Measurements from ENCODE around the gene CNR2.

The CNR2 gene

DNA sequence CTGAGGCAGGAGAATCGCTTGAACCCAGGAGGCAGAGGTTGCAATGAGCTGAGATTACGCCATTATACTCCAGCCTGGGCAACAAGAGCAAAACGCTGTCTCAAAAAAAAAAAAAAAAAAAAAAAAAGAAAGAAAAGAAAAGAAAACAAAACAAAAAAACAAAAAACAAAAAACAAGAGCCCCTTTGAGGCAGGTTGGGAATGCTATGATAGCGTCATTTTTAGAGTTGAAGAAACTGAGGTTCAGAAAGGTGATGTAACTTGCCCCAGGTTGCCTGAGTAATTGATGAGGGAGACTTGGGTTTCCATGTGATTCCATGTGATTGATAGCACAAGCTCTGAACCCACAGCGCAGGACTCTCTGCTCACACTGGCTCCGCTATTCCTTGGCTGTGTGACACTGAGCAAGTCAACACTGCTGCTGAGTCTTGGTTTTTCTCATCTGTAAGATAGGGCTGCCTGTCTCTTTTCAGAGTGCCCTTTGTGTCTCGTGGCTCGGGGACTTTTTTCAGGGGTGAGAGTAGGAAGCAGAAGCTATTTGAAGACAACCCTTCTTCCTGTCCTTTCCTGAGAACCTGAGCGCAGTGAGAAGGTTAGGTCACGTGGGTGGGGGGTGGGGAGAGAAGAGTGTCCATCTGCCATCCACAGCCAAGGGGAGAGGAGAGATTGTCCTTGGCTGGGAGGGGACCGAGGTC is 2.5 kb downstream of the CNR2 start:
- POLR2A ChIA-PET = no interaction called here
- CTCF ChIA-PET = interaction anchor here (0.9 to 1.2 kb wide), 4 partner anchors 20 to 113 kb away, joined by 3 to 4 read pairs (median 4); no protein-coding TSS in a partner anchor
- no peaks in the 10 kb centered on the region for H3K4me1 ChIP-seq (ENCODE audit: control insufficient read depth, insufficient read depth, low read length)
- no peaks in the 10 kb centered on the region for H3K36me3 ChIP-seq (ENCODE audit: control insufficient read depth in 2 of 2, insufficient read depth in 1 of 2, low read length in 2 of 2)
- no peaks in the 10 kb centered on the region for H3K9me3 ChIP-seq (ENCODE audit: control insufficient read depth, insufficient read depth, low read depth, low read length)
- H3K4me3 ChIP-seq (ENCODE audit: low read depth, low read length) = no peak overlapping the region
- TF ChIP-seq ZBTB48 (tag by site-specific recombination; IDR thresholded peaks at IDR 0.05) = no peak
- no peak for TF ChIP-seq ZNF580 (tag by site-specific recombination; IDR thresholded peaks at IDR 0.05)
- TF ChIP-seq ZNF362 (tag by site-specific recombination; IDR thresholded peaks at IDR 0.05) = peak; percentile 25; the same call in 1 of the 2 replicates
- no peak overlapping the region for H3K27ac ChIP-seq (ENCODE audit: extremely low read depth, low read depth, low read length)

- no peaks in the 10 kb centered on the region for H3K9me3 ChIP-seq (ENCODE audit: control insufficient read depth, insufficient read depth, low read depth, low read length)
- no peak for TF ChIP-seq ZNF112 (tag by site-specific recombination; IDR thresholded peaks at IDR 0.05)
- TF ChIP-seq ZNF664 (tag by site-specific recombination; IDR thresholded peaks at IDR 0.05) = no peak
- POLR2A ChIA-PET = interaction anchor here (0.6 kb wide), 1 partner anchor 116 kb away, joined by 3 read pairs; no protein-coding TSS in a partner anchor
- H3K27ac ChIP-seq (ENCODE audit: extremely low read depth, low read depth, low read length) = no peak overlapping the region
- H3K4me3 ChIP-seq (ENCODE audit: low read depth, low read length) = no peak overlapping the region
- no peaks in the 10 kb centered on the region for H3K36me3 ChIP-seq (ENCODE audit: control insufficient read depth in 2 of 2, insufficient read depth in 1 of 2, low read length in 2 of 2)
- no peaks in the 10 kb centered on the region for H3K4me1 ChIP-seq (ENCODE audit: control insufficient read depth, insufficient read depth, low read length)
- CTCF ChIA-PET = interaction anchor here (0.7 to 1.2 kb wide), 3 partner anchors 13 to 112 kb away, joined by 4 read pairs; no protein-coding TSS in a partner anchor
Measured at GRCh38 chr1:23910144-23910543, 3.0 kb downstream of the CNR2 start.

GRCh38 chr1:23909412-23909811 is 3.8 kb downstream of the CNR2 start:
- TF ChIP-seq KLF7 (tag by site-specific recombination; IDR thresholded peaks at IDR 0.05; ENCODE audit: borderline replicate concordance) = no peak
- no peak for TF ChIP-seq ZNF155 (tag by site-specific recombination; IDR thresholded peaks at IDR 0.05)
- ChIA-PET POLR2A (no interaction called here), CTCF (interaction anchor here (0.9 kb wide), 1 partner anchor 111 kb away, joined by 4 read pairs; no protein-coding TSS in a partner anchor)
- H3K4me3 ChIP-seq (ENCODE audit: low read depth, low read length) = no peak overlapping the region
- no peaks in the 10 kb centered on the region for H3K4me1 ChIP-seq (ENCODE audit: control insufficient read depth, insufficient read depth, low read length)
- H3K27ac ChIP-seq (ENCODE audit: extremely low read depth, low read depth, low read length) = no peak overlapping the region
- H3K9me3 ChIP-seq (ENCODE audit: control insufficient read depth, insufficient read depth, low read depth, low read length) = no peaks in the 10 kb centered on the region
- no peaks in the 10 kb centered on the region for H3K36me3 ChIP-seq (ENCODE audit: control insufficient read depth in 2 of 2, insufficient read depth in 1 of 2, low read length in 2 of 2)

- H3K4me1 ChIP-seq (ENCODE audit: control insufficient read depth, insufficient read depth, low read length) = no peaks in the 10 kb centered on the region
- POLR2A ChIA-PET = interaction anchor here (0.6 kb wide), 1 partner anchor 65 kb away, joined by 4 read pairs; no protein-coding TSS in a partner anchor
- no peaks in the 10 kb centered on the region for H3K36me3 ChIP-seq (ENCODE audit: control insufficient read depth in 2 of 2, insufficient read depth in 1 of 2, low read length in 2 of 2)
- no peaks in the 10 kb centered on the region for H3K9me3 ChIP-seq (ENCODE audit: control insufficient read depth, insufficient read depth, low read depth, low read length)
- no peak overlapping the region for H3K4me3 ChIP-seq (ENCODE audit: low read depth, low read length)
- TF ChIP-seq TRIM28 (IDR thresholded peaks at IDR 0.05; ENCODE audit: borderline replicate concordance, low read length) (no peak), AEBP2 (tag by site-specific recombination; IDR thresholded peaks at IDR 0.05; ENCODE audit: borderline replicate concordance) (no peak)
- TF ChIP-seq, protein P1, sequence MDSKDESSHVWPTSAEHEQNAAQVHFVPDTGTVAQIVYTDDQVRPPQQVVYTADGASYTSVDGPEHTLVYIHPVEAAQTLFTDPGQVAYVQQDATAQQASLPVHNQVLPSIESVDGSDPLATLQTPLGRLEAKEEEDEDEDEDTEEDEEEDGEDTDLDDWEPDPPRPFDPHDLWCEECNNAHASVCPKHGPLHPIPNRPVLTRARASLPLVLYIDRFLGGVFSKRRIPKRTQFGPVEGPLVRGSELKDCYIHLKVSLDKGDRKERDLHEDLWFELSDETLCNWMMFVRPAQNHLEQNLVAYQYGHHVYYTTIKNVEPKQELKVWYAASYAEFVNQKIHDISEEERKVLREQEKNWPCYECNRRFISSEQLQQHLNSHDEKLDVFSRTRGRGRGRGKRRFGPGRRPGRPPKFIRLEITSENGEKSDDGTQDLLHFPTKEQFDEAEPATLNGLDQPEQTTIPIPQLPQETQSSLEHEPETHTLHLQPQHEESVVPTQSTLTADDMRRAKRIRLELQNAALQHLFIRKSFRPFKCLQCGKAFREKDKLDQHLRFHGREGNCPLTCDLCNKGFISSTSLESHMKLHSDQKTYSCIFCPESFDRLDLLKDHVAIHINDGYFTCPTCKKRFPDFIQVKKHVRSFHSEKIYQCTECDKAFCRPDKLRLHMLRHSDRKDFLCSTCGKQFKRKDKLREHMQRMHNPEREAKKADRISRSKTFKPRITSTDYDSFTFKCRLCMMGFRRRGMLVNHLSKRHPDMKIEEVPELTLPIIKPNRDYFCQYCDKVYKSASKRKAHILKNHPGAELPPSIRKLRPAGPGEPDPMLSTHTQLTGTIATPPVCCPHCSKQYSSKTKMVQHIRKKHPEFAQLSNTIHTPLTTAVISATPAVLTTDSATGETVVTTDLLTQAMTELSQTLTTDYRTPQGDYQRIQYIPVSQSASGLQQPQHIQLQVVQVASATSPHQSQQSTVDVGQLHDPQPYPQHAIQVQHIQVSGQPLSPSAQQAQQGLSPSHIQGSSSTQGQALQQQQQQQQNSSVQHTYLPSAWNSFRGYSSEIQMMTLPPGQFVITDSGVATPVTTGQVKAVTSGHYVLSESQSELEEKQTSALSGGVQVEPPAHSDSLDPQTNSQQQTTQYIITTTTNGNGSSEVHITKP (tag by site-specific recombination; IDR thresholded peaks at IDR 0.05) = peak; percentile 68
- CTCF ChIA-PET = no interaction called here
- no peak overlapping the region for H3K27ac ChIP-seq (ENCODE audit: extremely low read depth, low read depth, low read length)
Measured at GRCh38 chr1:23908453-23909341, 4.5 kb downstream of the CNR2 start.

All from HEK293 (cell line).